ENCODE measurements around the gene FCHO1.

The FCHO1 gene, protein sequence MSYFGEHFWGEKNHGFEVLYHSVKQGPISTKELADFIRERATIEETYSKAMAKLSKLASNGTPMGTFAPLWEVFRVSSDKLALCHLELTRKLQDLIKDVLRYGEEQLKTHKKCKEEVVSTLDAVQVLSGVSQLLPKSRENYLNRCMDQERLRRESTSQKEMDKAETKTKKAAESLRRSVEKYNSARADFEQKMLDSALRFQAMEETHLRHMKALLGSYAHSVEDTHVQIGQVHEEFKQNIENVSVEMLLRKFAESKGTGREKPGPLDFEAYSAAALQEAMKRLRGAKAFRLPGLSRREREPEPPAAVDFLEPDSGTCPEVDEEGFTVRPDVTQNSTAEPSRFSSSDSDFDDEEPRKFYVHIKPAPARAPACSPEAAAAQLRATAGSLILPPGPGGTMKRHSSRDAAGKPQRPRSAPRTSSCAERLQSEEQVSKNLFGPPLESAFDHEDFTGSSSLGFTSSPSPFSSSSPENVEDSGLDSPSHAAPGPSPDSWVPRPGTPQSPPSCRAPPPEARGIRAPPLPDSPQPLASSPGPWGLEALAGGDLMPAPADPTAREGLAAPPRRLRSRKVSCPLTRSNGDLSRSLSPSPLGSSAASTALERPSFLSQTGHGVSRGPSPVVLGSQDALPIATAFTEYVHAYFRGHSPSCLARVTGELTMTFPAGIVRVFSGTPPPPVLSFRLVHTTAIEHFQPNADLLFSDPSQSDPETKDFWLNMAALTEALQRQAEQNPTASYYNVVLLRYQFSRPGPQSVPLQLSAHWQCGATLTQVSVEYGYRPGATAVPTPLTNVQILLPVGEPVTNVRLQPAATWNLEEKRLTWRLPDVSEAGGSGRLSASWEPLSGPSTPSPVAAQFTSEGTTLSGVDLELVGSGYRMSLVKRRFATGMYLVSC

DNA sequence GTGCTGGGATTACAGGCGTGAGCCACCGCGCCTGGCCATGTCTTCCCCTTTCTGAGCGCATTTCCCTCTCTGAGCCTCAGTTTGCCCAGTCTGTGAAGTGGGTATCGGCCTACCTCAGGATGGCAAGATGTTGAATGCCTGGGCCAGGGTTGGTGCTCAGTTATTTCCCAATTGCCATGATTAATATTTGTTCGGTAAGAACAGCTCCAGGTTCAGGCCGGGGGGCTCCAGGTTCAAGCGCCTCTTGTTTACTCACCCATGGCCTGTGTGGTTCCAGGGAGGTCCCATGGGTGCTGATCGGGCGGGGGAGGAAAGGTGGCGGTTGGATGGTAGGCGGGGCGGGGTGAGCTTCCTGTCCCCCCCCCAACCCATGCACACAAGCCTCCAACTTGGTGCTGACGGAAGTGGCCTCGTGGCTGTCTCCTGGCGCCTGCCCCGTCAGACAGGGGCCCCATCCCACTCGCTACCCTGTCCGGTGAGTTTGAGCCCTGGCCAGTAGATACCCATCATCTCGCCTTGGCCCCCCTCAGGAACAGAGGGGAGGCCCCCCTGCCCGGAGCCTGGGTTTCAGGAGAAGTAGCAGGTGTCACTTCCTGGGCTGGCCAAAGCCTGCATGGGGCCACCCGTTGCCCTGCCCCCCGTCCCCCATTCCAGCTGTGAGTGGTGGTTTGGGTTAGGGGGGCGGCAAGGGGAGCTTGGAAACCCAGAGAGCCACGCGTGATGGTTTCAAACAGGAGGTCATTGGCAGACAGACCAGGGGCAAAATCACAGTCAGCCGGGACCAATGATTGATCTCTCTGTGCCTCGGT lies at the start of gene FCHO1:
FCHO1 (plus strand) TSS at position 375 of the 809 bp plus-strand sequence. CDS start 3,688 bp downstream, outside the sequence.
- DNase-seq, result peak; percentile 86 to 88

DNA sequence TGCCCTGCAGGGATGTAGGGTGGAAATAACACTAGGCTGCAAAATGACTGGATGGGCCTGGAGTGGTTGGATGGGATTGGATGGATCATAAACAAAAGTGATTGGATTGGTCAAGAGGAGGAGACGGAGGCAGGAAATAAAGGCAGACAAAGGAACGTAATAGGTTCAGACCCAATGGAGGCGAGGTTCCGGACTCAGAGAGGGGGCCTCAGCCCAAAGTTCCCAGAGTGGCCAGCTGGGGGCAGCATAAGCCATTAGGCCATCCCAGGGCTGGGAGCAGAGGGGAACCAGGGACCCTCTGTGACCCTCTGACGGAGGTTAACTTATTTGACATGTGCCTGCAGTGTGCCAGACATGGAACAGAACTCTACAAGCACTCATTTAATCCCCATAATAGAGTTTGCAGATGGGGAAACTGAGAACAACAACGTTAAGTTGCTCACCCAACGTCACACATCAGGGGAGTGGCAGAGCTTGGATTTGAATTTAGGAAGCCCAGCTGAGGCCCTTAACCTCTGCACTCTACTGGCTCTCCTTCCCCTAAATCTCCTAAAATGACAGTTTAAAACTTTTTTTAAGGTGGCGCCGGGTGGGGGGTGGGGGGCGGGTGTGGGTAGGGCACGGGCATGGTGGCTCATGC lies 47.3 kb upstream of the FCHO1 start:
- peak; percentile 61 to 75 for DNase-seq

DNA sequence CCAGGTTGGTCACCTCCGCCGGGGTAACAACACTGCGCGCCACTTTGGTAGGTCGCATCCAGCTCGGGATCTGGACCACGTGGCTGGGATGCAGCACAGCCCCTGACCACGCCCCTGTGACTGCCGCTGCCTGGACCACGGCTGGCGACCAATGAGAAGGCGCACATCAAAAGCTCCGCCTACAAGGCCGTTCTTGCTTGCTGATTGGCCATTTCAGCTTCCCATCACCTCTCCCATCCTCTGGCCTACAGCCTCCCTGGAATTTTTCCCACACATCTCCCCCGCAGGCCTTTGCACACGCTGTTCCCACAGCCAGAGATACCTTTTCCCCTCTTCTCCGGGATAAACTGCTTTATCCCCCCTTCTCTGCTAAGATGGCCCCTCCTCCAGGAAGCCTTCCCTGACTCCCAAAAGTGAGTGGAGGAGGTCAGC lies 44.5 kb upstream of the FCHO1 start:
- DNase-seq, result no peak

DNA sequence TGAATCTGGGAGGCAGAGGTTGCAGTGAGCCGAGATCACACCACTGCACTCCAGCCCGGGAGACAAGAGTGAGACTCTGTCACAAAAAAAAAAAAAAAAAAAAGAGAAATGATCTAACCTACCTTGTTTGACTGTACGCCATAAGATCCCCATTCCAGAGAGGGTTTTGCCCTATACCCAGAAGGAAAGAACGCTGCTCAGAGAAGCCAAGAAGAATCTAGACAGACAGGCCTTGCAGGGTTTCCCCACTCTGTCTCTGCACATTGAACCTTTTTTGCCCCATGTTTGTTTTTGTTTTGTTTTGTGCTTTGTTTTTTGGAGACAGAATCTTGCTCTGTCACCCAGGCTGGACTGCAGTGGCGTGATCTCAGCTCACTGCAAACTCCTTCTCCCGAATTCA lies 39.4 kb upstream of the FCHO1 start:
- DNase-seq, result no peak

DNA sequence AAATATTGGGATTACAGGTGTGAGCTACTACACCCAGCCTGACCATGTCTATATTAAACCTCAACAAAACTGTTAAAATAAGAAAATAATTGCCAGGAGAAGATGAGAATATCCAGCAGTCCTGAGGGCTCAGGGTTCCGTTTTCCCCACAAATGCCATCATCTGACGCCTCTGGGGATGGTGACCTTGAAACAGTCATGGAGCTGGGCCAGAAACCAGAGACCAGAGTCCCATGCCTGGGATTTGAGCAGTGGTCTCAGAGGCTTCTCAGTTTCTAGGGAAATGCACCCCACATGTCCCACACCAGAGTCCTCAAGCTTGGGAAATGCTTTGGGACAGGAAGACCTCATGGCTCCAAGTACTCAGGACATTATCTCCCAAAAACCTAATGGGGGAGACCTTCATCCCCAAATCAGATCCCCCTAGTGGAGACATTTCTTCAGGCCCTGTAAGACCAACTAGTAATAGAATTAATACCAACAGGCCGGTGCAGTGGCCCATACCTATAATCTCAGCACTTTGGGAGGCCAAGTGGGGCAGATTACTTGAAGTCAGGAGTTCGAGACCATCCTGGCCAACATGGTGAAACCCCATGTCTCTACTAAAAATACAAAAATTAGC lies 34.9 kb upstream of the FCHO1 start:
- DNase-seq, result no peak

DNA sequence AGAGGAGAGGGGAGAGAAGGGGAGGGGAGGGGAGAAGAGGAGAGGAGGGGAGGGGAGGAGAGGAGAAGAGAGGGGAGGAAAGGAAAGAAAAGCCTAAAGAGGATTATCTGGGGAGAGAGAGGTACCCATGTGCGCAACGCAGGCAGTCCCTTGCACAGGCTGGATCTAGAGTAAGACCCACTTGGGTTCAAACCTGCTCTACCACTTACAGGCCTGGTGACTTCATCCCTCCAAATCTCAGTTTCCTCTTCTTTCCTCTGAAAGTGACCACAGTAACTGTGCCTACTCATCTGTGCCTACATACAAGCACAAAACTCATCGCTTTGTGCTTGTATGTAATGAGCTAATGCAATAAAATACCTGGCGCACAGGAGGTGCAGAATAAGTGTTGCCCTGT lies 32.7 kb upstream of the FCHO1 start:
- no peak for DNase-seq

DNA sequence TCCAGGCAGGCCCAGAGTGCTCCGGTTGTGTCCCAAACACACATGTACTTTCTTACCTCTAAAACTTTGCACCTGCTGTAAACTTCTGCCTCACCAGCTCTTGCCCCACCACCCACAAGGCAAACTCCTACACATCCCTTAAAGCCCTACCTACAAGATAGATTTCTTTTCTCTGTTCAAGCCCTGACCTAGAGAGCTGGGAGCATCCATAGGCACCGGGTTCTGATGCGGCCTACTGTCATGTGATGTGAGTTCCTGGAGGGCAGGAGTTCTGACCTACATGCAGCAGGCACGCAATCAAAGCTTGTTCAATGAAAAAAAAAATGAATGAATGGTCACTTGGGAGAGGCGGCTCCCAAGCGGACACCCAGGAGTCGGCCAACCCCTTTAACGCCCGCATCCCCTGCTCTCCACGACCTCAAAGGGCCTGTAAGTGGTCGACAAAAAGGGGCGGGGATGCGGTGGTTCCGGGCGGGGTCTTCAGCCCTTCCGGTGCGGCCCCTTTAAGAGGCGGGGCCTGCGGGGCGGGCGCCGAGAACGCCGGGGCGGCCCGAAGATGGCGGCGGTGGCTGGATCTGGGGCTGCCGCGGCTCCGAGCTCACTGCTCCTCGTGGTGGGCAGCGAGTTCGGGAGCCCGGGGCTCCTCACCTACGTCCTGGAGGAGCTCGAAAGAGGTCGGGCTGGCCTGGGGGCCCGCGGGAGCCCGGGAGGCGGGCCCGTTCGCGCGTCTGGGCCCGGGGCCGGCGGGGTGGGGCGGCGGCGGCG lies 32.1 kb upstream of the FCHO1 start, which contains the start of gene MAP1S:
MAP1S (plus strand) TSS at position 534 of the 765 bp plus-strand sequence; CDS start at position 557, 23 bp downstream.
- peak; percentile 36 to 67 for DNase-seq

DNA sequence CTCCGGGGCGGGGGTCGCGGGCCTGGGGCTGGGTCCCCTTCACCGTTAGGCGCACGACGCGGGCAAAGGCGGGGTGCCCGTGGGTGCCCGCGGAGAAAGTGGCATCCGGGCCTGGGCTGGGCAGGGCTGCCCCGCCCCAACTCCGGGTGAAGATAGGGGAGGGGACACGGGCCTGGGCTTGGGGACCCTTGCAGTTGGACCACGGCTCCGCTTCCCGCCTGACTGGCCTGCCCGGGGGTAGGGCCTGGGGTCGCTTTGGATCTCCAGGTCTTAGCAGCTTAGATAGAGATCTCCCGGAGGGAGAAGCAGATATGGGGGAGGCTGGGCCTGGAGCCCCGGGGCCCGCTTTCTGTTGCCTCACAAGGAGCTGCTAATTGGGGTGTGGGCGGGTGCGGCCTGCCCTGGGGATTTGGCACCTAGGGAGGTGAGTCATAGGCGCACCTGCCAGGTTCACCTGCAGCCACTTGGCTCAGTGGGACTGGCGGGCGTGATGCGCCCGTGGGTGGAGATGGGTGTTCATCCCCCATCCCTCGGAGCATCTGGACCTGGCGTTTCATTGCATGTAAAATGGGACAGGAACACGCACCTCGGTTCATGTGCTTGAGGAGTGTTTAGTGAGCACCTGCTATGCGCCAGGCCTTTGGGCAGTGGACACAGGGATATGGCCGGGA lies 31.4 kb upstream of the FCHO1 start:
- DNase-seq, result peak in 1 of 2 donors; percentile 22

DNA sequence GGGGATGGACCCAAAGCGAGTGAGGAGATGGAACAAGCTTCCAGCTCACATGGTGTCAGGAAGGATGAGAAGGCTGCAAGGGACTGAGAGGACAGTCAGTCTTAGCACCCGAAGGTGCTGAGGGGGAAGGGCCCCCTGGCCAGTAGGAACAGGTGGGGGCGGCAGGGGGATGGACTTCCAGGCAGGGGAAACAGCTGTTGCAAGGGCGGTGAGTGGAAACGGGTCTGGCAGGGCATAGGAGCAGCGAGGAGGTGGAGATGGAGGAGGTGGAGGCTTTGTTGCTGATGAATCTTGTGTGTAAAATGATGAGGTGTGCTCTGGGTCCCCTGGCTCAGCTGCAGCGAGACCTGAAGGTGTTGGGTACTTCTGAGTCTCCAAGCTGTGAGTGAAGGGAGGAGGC lies 30.8 kb upstream of the FCHO1 start:
- DNase-seq, result no peak

DNA sequence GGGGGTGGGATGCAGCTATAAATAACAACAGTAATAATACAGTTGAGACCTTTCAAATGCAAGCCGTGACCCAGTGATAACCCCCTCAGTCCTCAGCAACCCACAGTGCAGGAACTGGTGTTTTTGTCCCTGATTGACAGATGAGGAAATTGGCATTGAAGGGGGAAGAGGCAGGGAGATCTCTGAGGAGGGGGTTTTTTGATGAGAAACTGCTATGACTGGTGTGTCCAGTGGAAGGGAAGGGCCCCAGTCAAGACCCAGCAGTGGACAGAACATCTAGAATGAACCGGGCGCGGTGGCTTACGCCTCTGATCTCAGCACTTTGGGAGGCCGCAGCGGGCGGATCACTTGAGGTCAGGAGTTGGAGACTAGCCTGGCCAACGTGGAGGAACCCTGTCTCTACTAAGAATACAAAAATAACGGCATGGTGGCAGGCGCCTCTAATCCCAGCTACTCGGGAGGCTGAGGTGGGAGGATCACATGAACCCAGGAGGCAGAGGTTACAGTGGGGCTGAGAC lies 30.1 kb upstream of the FCHO1 start:
- no peak for DNase-seq

DNA sequence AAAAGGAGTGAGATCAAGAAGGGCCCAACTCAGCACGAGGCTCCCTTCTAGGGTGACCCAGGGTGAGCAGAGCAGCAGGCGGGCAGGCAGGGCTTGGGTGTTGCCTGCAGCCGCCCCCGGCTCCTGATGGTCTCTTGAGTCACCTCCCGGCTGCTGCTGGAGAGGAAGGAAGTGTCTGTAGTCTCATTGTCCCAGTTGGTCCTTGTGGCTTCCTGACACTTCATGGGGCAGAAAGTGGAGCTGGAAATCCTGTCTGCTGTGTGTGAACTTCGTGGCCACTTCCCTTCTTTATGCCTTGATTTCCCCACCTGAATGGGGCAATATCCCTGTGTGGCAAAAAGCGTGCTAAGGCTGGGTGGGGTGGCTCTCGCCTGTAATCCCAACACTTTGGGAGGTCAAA lies 29.5 kb upstream of the FCHO1 start:
- no peak for DNase-seq

DNA sequence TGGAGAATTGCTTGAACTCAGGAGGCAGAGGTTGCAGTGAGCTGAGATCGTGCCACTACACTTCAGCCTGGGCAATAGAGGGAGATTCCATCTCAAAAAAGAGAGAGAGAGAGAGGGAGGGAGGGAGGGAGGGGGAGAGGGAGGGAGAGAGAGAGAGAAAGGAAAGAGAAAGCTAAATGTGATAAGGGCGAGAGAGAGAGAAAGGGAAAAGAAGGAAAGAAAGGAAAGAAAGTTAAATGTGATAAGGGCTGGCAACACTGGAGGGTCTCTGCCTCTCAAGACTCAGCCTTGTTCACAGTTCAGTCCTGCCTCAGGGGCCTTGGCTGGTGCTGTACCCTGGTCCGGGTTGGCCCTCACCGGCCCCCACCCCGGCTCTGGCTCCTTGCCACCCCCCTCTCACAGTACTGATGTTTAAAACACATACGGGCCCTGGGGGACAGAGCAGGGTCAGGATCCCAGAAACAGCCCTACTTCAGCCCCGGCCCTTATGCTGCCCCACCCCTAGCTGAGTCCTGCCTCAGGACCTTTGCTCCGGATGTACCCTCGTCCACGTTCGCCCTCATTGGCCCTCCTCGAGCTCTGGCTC lies 28.5 kb upstream of the FCHO1 start:
- no peak for DNase-seq

DNA sequence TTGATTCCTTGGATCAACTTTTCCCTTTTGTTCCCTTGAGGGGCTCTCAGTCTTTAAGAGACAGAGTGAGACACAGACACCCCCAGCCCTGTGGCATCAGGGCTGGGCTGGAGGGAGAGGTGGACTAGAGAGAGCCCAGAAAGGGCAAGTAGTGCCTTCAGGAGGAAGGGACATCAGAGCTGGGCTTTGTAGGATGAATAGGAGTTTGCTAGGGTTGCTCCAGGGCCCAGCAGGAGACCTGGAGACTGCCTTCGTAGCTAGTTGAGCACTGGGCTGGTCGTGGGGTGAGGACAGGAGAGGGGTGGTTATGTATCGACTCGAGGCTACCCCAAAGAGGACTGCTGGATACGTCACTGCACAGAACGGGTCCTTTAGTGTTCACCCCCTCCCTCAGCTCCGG lies 26.6 kb upstream of the FCHO1 start:
- no peak for DNase-seq

DNA sequence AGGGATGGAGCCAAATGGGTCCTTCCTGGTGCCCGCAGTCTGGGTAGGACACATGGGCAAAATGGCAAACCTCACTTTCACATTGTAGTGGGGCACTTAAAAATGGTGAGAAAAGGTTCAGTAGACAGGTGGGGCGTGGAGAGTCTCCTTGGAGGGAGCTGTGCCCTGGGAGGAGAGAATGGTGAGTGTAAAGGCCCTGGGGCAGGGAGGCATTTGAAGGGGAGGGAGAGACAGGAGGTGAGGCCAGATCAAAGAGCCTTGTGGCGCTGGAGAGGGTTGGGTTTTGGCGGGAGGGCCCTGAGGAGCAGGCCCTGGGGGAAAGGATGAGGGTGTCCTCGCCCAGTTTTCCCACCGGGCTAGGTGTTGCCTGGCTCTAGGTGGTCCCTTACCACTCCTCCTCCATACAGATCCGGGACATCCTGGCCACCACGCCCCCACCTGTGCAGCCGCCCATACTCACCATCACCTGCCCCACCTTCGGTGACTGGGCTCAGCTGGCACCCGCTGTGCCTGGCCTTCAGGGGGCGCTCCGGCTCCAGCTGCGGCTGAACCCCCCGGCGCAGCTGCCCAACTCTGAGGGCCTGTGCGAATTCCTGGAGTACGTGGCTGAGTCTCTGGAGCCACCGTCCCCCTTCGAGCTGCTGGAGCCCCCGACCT lies 25.7 kb upstream of the FCHO1 start:
- no peak for DNase-seq

DNA sequence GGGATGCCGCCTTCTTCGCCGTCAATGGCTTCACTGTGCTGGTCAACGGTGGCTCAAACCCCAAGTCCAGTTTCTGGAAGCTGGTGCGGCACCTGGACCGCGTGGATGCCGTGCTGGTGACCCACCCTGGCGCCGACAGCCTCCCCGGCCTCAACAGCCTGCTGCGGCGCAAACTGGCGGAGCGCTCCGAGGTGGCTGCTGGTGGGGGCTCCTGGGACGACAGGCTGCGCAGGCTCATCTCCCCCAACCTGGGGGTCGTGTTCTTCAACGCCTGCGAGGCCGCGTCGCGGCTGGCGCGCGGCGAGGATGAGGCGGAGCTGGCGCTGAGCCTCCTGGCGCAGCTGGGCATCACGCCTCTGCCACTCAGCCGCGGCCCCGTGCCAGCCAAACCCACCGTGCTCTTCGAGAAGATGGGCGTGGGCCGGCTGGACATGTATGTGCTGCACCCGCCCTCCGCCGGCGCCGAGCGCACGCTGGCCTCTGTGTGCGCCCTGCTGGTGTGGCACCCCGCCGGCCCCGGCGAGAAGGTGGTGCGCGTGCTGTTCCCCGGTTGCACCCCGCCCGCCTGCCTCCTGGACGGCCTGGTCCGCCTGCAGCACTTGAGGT lies 25.0 kb upstream of the FCHO1 start:
- no peak for DNase-seq

DNA sequence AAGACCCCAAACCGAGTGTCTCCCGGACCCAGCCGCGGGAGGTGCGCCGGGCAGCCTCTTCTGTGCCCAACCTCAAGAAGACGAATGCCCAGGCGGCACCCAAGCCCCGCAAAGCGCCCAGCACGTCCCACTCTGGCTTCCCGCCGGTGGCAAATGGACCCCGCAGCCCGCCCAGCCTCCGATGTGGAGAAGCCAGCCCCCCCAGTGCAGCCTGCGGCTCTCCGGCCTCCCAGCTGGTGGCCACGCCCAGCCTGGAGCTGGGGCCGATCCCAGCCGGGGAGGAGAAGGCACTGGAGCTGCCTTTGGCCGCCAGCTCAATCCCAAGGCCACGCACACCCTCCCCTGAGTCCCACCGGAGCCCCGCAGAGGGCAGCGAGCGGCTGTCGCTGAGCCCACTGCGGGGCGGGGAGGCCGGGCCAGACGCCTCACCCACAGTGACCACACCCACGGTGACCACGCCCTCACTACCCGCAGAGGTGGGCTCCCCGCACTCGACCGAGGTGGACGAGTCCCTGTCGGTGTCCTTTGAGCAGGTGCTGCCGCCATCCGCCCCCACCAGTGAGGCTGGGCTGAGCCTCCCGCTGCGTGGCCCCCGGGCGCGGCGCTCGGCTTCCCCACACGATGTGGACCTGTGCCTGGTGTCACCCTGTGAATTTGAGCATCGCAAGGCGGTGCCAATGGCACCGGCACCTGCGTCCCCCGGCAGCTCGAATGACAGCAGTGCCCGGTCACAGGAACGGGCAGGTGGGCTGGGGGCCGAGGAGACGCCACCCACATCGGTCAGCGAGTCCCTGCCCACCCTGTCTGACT lies 24.1 kb upstream of the FCHO1 start:
- DNase-seq, result no peak

DNA sequence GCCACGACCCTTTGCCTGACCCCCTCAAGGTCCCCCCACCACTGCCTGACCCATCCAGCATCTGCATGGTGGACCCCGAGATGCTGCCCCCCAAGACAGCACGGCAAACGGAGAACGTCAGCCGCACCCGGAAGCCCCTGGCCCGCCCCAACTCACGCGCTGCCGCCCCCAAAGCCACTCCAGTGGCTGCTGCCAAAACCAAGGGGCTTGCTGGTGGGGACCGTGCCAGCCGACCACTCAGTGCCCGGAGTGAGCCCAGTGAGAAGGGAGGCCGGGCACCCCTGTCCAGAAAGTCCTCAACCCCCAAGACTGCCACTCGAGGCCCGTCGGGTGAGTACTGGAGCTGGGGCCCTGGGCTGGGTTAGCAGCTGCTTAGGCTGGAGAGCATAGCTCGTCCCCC lies 23.4 kb upstream of the FCHO1 start:
- no peak for DNase-seq

DNA sequence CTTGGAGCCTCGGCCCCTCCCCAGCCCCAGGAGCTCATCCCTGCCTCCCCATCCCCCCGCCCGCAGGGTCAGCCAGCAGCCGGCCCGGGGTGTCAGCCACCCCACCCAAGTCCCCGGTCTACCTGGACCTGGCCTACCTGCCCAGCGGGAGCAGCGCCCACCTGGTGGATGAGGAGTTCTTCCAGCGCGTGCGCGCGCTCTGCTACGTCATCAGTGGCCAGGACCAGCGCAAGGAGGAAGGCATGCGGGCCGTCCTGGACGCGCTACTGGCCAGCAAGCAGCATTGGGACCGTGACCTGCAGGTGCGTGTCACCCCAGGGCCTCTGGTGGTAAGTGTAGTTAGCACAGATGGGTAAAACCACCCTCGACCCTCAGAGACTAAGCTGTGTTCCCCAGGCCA lies 18.1 kb upstream of the FCHO1 start:
- DNase-seq, result no peak

All from CD4-positive, alpha-beta T cell treated with Interferon alpha-2 for 1 hour (primary cell).